Endothelial cell of umbilical vein (primary cell): ENCODE results near the gene VRK2. TPM values are rescaled to one million over a fixed set of nuclear protein-coding genes. Genes with fewer than 3 reads are reported as not detected.

Experiments
- BruUV-seq: library from RNA; stranded (reverse); fragments of 400-500 nt; replicated peaks from 2 replicates; lab custom pipeline; 2021; lab: Mats Ljungman, UMichigan
- CTCF ChIA-PET: fragments of 300-600, 350-600 bp; sonication (Branson Sonifier 250); formaldehyde crosslinking; loops from one replicate; lab custom pipeline; 2021; ENCODE audit warnings: antibody characterized with exemption, inconsistent platforms; lab: Charles Lee
- POLR2A ChIA-PET: fragments of 300-600, 350-600 bp; sonication (Branson Sonifier 250); formaldehyde crosslinking; loops from one replicate; lab custom pipeline; 2021; ENCODE audit warnings: antibody characterized with exemption, inconsistent platforms; lab: Charles Lee
- DNase-seq: peaks from one replicate; pipeline ENCODE4 v3.0.0-alpha.2; 2011; ENCODE audit warnings: low read depth, low spot score
- FAIRE-seq: peaks from 2 replicates; lab custom pipeline; 2011; peaks lifted over from hg19 to GRCh38; lab: Jason Lieb, UNC
- H2AFZ ChIP-seq: 2 replicates; pipeline ENCODE4 v1.6.0; 2012; ENCODE audit warnings: low read depth, low read length, control low read depth, inconsistent platforms
- H3K27ac ChIP-seq: 2 replicates; pipeline ENCODE4 v1.5.1; 2011; ENCODE audit warnings: low read depth, mild to moderate bottlenecking, control low read depth, low read length, moderate library complexity; ENCODE audit not compliant: insufficient read depth
- H3K27me3 ChIP-seq, 2 experiments: 2 replicates each; pipeline versions ENCODE4 v1.6.0 to v1.6.1; 2011; ENCODE audit warnings: low read length in 2 of 2, mixed read lengths in 1 of 2; ENCODE audit not compliant: control insufficient read depth in 2 of 2, insufficient read depth in 2 of 2
- H3K36me3 ChIP-seq, 2 experiments: 2 replicates in 1 of 2; 3 replicates in 1 of 2; pipeline ENCODE4 v1.5.1; 2011; ENCODE audit warnings: low read length in 2 of 2, mild to moderate bottlenecking in 1 of 2, moderate library complexity in 1 of 2; ENCODE audit not compliant: control insufficient read depth in 2 of 2, insufficient read depth in 2 of 2; ENCODE audit errors: extremely low read depth in 1 of 2
- H3K4me1 ChIP-seq: 3 replicates; pipeline ENCODE4 v1.5.1; 2011; ENCODE audit warnings: mild to moderate bottlenecking, low read length; ENCODE audit not compliant: control insufficient read depth, insufficient read depth; ENCODE audit errors: extremely low read depth
- H3K4me2 ChIP-seq: 2 replicates; pipeline ENCODE4 v1.6.1; 2011; ENCODE audit warnings: low read length, control low read depth, mixed read lengths; ENCODE audit not compliant: insufficient read depth
- H3K4me3 ChIP-seq, 3 experiments: fragments of 200-600 bp in 1 of 3; sonication (generic), shearing (Covaris generic) in 1 of 3; replicated peaks in 1 of 3; 2 replicates each; pipeline ENCODE4 v1.5.1; 2011 to 2016; ENCODE audit warnings: control low read depth in 3 of 3, low read length in 3 of 3, mild to moderate bottlenecking in 2 of 3, inconsistent platforms in 1 of 3, low read depth in 1 of 3, moderate library complexity in 1 of 3; ENCODE audit not compliant: insufficient read depth in 1 of 3
- H3K79me2 ChIP-seq: 2 replicates; pipeline ENCODE4 v1.6.0; 2012; ENCODE audit warnings: low read length, inconsistent platforms; ENCODE audit not compliant: control insufficient read depth, insufficient read depth
- H3K9ac ChIP-seq: replicated peaks from 2 replicates; pipeline ENCODE3; 2011; ENCODE audit warnings: low read length, control low read depth; ENCODE audit not compliant: insufficient read depth; ENCODE audit errors: extremely low read depth
- H3K9me1 ChIP-seq: replicated peaks from 3 replicates; pipeline ENCODE4 v1.6.0; 2011; ENCODE audit warnings: mild to moderate bottlenecking, low read length; ENCODE audit not compliant: control insufficient read depth, insufficient read depth; ENCODE audit errors: extremely low read depth
- H3K9me3 ChIP-seq: replicated peaks from 2 replicates; pipeline ENCODE4 v1.5.1; 2012; ENCODE audit warnings: low read length, inconsistent platforms; ENCODE audit not compliant: control insufficient read depth, insufficient read depth
- H4K20me1 ChIP-seq: replicated peaks from 2 replicates; pipeline ENCODE3; 2011; ENCODE audit warnings: mild to moderate bottlenecking, low read length; ENCODE audit not compliant: control insufficient read depth, insufficient read depth; ENCODE audit errors: extremely low read depth
- CTCF ChIP-seq, 2 donors: IDR thresholded peaks; 1 replicate in 1 of 2; 2 replicates in 1 of 2; pipeline ENCODE4 v1.5.1; 2011; ENCODE audit warnings: low read length in 2 of 2, mild to moderate bottlenecking in 2 of 2, moderate library complexity in 2 of 2, control low read depth in 1 of 2, inconsistent platforms in 1 of 2, low read depth in 1 of 2; ENCODE audit not compliant: insufficient read depth in 1 of 2; ENCODE audit errors: extremely low read depth in 1 of 2
- FOS ChIP-seq: IDR thresholded peaks from 2 replicates; pipeline ENCODE4 v1.6.1; 2011; ENCODE audit warnings: mild to moderate bottlenecking, low read length, moderate library complexity, borderline replicate concordance; ENCODE audit not compliant: insufficient read depth
- GATA2 ChIP-seq: IDR thresholded peaks from 2 replicates; pipeline ENCODE4 v1.7.0; 2011; ENCODE audit warnings: low read depth, mild to moderate bottlenecking, moderate library complexity, mixed read lengths, low read length; ENCODE audit not compliant: insufficient read length, insufficient read depth
- JUN ChIP-seq: IDR thresholded peaks from 2 replicates; pipeline ENCODE4 v1.6.1; 2011; ENCODE audit warnings: borderline replicate concordance, low read depth; ENCODE audit not compliant: insufficient read length, insufficient read depth
- MYC ChIP-seq: IDR thresholded peaks from one replicate; pipeline ENCODE4 v1.6.1; 2011; ENCODE audit warnings: mild to moderate bottlenecking, low read depth, low read length
- dilution Hi-C: fragments of 300-500 bp; cut with MboI; formaldehyde crosslinking; loops from one replicate; pipeline ENCODE4 v1.15.0; 2019; ENCODE audit warnings: low sequenced_read_pairs; ENCODE audit not compliant: extremely low pct_ligation_motif_present
- intact Hi-C: fragments of 100-400 bp; cut with micrococcal nuclease; formaldehyde crosslinking; loops from one replicate; pipeline ENCODE4 v1.10.0; 2022
- polyA plus RNA-seq, 4 experiments: library from polyadenylated mRNA; depleted of rRNA in 3 of 4; stranded (reverse) in 3 of 4; unstranded in 1 of 4; fragments of >200 nt; gene quantifications; 2 replicates each; pipeline versions ENCODE4 v1.2.1 to v1.2.3, GENCODE V29; 2011 to 2012; ENCODE audit warnings: missing spikeins in 1 of 4
- total RNA-seq: library from RNA; stranded (reverse); gene quantifications from 2 replicates; pipeline ENCODE4 v1.2.3, GENCODE V29; 2021

VRK2 gene
- total and polyA plus RNA-seq, 2 donors (not counting 3 experiments of a cell fraction or from before 2014, with no cell fraction given) = 11.2 to 35.2 TPM

GRCh38 chr2:58019229-58019628 lies 27.4 kb upstream of the VRK2 start:
- ChIA-PET POLR2A (no interaction called here), CTCF (no interaction called here)
- H3K27ac ChIP-seq = no peak overlapping the region
- no peak for FAIRE-seq
- no peaks in the 10 kb centered on the region for H4K20me1 ChIP-seq
- DNase-seq = no peak
- no peaks in the 10 kb centered on the region for H3K79me2 ChIP-seq
- no peak overlapping the region for H2AFZ ChIP-seq
- dilution Hi-C loops (no loop called here), intact Hi-C loops (loop anchor here (5.0 kb wide), 1 partner anchor 1637 kb away; no protein-coding TSS in a partner anchor)
- no TSS peak for BruUV-seq
- H3K9me3 ChIP-seq = no peaks in the 10 kb centered on the region
- no peaks in the 10 kb centered on the region for H3K27me3 ChIP-seq
- no peak overlapping the region for H3K4me3 ChIP-seq
- no peak overlapping the region for H3K9ac ChIP-seq
- no peaks in the 10 kb centered on the region for H3K9me1 ChIP-seq
- H3K4me2 ChIP-seq = no peak overlapping the region
- no peak for TF ChIP-seq MYC
- peak; percentile 5 for TF ChIP-seq JUN
- TF ChIP-seq FOS = no peak
- no peak for TF ChIP-seq CTCF (IDR thresholded peaks at IDR 0.05; ENCODE audit: extremely low read depth in 1 of 2, insufficient read depth in 1 of 2, low read depth in 1 of 2, low read length in 2 of 2)
- no peak for TF ChIP-seq GATA2
- no peaks in the 10 kb centered on the region for H3K4me1 ChIP-seq
- H3K36me3 ChIP-seq = no peaks in the 10 kb centered on the region
